ENCODE data around the gene LTB4R.
"Not testable (repeated sequence)": the region's sequence is repeated elsewhere in the genome, so short reads cannot be mapped to it uniquely, and the experiment has no call there.

The LTB4R gene

GRCh38 chr14:24348186-24348585 lies 36.9 kb downstream of the LTB4R start:
- DNase-seq: no peak

- DNase-seq: no peak
Observed at GRCh38 chr14:24349742-24350141, 38.4 kb downstream of the LTB4R start.

GRCh38 chr14:24351517-24351916 lies 40.2 kb downstream of the LTB4R start:
- DNase-seq: no peak

- no peak for DNase-seq
Observed at GRCh38 chr14:24353559-24354481, 42.5 kb downstream of the LTB4R start.

GRCh38 chr14:24354482-24354825 lies 43.2 kb downstream of the LTB4R start:
- DNase-seq: not testable (repeated sequence)

- no peak for DNase-seq
Observed at GRCh38 chr14:24355009-24355408, 43.7 kb downstream of the LTB4R start.

- no peak for DNase-seq
Observed at GRCh38 chr14:24356208-24356607, 44.9 kb downstream of the LTB4R start.

GRCh38 chr14:24360281-24360680 lies 49.0 kb downstream of the LTB4R start:
- DNase-seq: no peak

- DNase-seq: no peak
Observed at GRCh38 chr14:24361326-24361725, 50.0 kb downstream of the LTB4R start.

- DNase-seq: no peak
Observed at GRCh38 chr14:24362241-24362960, 51.1 kb downstream of the LTB4R start.

- no peak for DNase-seq
Observed at GRCh38 chr14:24363401-24363800, 52.1 kb downstream of the LTB4R start.

- DNase-seq: no peak
Observed at GRCh38 chr14:24364841-24365240, 53.5 kb downstream of the LTB4R start.

- peak in 3 of 4 experiments; percentile 28 to 44 (median 35) for DNase-seq
Observed at GRCh38 chr14:24365600-24366412, 54.5 kb downstream of the LTB4R start.

GRCh38 chr14:24366413-24366720 lies 55.1 kb downstream of the LTB4R start:
- no peak for DNase-seq

GRCh38 chr14:24366721-24367513 lies 55.6 kb downstream of the LTB4R start:
- DNase-seq: no peak

Measured in activated CD4-positive, CD25-positive, alpha-beta regulatory T cell (primary cell).